Hematopoietic multipotent progenitor cell (in vitro differentiated cells): ENCODE results near the gene MARVELD1. TPM values are rescaled to one million over a fixed set of nuclear protein-coding genes. Genes with fewer than 3 reads are reported as not detected.

Source experiments
- DNase-seq, 3 donors: peaks; one replicate each; pipeline ENCODE4 v3.0.0-alpha.2; 2011 to 2015; ENCODE audit warnings: low read depth in 2 of 3, low spot score in 2 of 3
- total RNA-seq: library from RNA; depleted of rRNA; stranded (reverse); fragments of >200 nt; gene quantifications from one replicate; pipeline ENCODE4 v1.2.3, GENCODE V29; 2012

Gene MARVELD1
- total RNA-seq, 1 donor: 22.9 TPM

DNA sequence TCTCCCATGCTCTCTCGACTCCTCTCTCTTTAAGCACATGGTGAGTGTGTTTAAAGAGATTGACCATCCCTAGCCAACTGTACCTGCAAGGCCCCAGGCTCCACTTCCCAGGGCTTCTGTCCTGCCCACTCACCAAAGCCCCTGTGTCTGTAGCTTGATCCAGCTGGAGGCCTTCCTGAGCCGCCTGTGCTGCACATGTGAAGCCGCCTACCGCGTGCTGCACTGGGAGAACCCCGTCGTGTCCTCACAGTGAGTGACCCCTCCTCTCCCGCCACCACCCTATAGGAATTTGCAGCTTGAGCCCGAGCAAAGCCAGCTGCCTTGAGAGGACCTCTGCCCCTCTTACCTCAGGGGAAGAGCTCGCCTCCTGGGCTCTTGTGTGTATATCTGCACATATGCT, 34.6 kb downstream of the MARVELD1 start:
- no peak for DNase-seq

DNA sequence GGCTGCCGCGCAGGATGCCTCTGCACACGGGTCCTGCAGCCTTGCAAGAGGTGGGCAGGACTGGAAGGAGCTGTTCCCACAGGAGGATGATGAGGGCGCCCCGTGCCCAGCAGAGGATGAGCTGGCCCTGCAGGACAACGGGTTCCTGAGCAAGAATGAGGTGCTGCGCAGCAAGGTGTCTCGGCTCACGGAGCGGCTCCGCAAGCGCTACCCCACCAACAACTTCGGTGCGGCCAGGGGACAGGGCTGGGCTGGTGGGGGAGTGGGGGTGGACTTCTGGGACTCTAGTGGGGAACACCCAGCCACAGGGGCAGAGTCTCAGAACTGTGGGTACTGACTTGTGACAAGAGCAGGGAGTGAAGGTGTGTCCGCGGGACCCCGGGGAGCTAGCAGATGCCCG, 39.4 kb downstream of the MARVELD1 start:
- DNase-seq: no peak

DNA sequence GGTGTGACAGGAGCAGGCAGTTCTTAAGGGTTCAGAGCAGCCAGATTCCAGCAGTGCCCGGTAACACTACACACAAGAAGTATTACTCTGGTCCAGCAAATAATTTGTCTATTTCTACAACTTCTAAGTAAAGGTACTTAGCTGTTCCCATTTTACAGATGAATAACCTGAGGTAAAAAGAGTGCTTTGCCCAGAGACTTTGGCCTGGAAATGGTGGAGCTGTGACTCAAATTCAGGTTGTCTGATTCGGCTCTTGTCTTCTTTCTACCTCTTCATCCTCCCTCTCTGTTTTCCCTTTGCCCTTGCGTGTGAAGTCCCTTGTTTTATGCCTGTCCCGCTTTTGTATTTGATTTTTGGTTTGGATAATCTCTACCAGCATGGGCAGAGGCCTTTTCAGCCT, 41.2 kb downstream of the MARVELD1 start:
- no peak for DNase-seq

DNA sequence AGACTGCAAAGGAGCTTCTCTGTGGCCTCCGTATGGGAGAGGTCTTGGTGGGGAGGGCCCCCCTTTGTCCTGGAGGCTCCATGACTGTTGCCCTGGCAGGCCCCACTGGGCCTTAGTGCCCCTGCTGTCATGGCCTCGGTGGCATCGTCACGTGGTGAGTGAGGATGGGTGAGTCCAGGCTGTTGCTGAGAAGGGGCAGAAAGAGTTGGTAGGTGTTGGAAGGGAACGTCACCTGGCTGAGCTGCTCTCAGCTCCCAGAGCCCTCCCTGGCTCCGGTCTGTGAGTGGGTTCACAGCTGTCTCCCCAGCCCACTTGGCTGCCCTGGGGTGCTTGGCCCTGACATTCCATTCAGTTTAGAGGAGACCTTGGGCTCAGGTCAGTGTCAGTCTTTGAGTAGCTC, 42.2 kb downstream of the MARVELD1 start:
- no peak for DNase-seq

DNA sequence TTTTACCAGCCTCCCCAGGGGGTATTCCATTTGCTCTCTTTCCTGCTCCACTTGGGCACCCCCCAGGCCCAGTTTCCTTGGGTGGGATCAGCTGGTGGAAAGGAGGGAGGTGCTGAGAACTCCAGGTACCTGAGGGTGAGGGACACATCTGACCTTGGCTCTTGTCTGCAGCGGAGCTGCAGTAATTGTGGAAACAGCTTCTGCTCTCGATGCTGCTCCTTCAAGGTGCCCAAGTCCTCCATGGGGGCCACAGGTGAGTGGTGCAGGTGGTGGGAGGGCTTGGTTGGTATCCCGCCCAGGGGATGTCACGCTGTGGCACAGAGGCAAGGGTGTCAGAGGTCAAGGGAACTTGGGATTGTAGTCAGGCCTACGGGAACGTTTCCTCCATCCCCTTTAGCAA, 43.9 kb downstream of the MARVELD1 start:
- DNase-seq: no peak

DNA sequence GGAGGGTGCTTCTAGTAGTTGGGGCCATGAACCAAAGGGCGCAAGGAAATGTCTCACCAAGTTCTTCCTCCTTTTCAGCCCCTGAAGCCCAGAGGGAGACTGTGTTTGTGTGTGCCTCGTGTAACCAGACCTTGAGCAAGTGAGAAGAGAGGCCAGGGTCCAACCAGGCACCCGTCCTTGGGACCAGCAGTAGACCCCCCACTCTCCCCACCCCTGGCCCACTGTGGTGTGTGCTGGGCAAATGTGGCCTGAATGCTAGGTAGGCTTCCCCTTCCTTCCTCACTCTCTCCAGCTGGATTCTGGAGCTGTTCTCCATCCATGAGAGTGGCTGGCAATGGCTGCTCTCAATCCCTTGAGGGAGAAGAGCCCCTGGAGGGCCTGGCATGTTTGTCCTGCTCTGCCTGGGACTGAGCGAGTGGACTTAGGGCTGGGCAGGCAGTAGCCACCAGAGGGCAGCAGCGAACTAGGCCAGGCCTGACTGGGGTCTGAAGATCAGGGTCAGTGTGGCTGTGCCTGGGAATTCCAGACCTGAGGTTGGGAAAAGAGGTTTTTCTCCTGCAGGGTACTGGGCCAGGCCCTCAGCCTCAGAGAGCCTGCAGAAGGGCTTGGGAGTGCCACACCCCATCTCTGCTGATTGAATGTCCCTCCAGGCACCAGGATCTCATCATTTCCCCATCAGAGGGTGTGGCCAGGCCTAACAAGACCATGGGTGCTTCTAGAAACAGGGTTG, 45.8 kb downstream of the MARVELD1 start:
- DNase-seq: peak in 2 of 3 donors; percentile 40 to 63

DNA sequence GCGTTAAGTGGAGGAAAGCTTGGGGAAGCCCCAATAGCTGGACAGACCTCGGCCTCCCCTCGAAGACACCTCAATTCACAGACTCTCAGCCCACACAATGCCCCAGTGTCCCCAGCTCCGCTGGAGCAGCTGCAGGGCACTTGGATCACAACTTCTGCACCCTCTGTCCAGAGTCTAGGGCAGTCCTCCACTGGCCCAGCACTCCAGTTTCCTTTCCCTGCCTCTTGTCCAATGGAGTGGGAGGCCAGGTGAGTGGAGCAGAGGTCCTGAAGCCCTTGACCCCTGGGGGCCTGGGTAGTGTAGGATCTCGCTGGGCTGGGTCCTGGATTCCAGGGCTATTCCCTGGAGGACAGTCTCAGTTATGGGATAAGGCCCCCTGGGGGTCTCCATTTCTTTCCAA, 46.4 kb downstream of the MARVELD1 start:
- DNase-seq: no peak

DNA sequence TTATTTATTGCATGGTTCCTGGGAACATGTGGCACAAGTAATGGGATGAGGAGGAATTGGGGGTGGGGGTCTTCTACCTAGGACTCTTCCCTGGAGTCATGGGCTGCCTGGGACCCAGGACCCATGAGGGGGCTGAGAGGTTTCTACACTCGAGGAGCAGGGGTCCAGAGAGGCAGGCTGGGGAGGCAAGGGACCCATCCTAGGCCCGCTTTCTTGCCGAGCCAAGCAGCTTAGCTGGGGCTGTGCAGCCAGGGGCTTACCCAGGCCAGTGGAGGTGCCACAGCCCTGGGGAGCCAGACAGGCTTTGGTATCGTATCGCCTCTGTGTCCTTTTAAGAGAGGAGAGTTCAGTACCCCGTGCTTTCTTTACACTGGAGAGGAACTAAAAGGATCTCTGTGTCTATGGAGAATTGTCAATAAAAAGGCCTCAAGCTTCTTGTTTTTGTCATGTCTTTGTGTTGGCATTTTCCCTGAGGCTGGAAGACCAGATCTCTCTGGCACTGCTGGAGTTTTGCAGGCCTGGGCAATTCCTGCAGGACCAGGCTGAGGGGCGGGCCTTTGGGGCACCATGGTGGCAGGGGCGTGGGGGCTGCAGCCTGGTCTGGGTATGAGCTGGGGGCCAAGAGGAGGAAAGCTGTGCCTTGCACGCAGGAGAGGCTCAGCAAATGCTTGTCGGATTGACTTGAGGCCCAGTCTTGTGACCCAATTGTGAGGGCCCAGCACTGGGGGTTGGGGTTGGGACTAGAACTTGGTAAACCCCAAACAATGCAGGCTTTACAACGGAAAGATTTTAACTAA, 47.1 kb downstream of the MARVELD1 start:
- DNase-seq: no peak

DNA sequence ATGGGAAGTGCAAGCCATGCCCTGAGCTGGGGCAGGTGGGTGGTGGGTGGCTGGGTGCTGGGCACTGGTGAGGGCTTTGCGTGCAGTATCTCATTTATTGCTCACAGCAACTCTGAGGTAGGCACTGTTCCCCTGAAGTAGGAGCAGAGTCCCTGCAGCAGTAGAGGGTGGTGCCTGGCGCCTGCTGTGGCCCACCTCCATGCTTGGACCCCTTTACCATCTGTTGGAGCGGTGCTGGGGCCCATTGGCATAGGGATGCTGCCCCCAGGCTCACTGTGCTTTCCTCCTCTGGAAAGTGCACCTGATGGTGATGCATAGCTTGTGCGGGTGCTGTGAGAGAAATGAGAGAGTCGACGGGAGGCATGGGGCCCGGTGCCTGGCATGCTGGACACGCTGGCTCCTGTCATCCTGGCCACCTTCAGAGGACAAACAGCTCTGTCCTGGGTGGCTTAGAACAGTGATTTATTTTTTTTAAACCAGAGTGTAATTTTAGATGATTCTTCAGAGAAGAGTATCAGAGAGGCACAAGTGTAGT, 47.9 kb downstream of the MARVELD1 start:
- DNase-seq: no peak

DNA sequence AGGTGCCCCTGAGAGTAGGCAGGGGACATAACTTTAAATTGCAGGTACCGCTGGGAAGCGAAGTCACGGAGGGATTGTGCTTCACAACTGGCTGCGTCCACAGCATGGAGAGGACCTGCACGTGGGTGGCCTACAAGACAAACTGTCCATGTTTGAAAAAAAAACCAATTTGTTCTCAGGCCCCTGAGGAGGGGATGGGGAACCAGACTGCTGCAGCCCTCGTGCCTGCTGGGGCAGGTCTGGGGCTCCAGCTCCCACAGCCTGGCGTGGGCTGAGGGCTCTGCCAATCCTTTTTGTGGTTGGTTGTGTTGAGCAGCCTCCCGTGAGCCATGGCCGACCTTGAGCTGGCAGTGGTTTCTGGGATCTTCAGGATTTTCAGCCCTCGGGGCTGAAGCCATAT, 48.5 kb downstream of the MARVELD1 start:
- DNase-seq: no peak

DNA sequence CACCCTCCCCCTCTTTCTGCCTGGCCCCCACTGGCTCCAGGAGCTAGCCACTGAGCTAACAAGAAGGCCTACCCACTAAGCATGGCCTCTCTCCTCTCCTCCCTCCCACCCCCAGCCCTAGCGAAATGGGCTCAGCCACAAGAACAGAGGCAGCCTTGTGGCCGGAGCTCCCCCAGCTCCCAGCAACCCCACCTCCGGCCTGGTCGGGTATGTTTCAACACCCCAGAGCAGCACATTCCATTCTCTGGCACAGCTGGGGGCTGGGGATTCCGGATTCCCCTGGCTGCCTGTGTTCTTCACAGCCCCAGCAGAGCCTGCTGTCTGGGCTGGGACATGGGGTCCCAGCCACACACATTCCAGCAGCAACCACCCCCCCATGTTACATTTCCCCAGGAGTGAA, 49.3 kb downstream of the MARVELD1 start:
- no peak for DNase-seq

DNA sequence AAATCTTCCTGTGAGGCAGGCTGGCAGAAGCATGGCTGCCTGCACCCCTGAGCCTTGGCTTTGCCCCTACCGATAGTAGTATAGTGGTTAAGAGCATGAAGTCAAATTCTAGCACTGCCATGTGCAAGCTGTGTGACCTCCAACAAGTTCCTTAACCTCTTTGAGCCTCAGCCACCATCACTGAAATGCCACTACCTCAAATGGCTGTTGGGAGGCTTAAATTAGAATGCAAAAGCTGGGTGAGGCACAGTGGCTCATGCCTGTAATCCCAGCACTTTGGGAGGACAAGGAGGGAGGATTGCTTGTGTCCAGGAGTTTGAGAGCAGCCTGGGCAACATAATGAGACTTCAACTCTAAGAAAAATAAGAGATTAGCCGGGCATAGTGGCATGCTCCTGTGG, 49.9 kb downstream of the MARVELD1 start:
- no peak for DNase-seq

DNA sequence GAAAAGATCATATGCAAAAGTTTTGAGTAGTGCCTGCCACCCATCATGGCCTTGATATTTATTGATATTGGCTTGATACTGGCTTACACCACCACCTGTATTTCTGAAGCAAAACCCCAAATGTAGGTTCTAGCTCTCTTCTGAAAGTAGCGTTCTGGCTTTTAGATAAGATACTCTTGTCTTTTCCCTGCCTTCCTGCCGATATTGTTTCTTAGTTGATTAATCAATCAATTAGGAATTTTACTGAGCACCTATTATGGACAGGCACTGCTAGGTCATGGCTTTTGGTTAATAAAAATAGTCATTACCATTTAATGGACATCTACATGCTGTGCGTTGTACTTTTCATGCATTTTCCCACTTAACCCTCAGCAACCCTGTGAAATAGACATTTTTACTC, 50.4 kb downstream of the MARVELD1 start:
- DNase-seq: no peak

DNA sequence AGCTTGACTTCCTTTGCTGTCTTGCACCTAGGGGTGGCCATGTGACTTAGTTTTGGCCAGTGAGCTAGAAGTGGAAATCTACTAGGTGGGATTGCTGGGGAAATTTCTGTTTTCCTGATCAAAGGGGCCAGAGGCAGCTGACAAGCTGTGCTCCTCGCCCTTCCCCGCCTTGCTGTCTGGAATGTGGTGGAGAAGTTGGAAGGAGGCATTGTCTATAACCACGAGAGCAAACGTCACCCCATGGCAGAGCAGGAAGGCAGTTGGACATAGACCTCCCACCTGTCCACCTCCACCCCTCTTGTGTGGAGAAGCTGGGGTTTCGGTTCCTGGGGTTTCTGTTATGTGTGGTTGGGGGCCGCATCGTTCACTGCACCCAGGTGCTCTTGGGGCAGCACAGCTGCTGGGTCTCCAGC, 51.0 kb downstream of the MARVELD1 start:
- no peak for DNase-seq

DNA sequence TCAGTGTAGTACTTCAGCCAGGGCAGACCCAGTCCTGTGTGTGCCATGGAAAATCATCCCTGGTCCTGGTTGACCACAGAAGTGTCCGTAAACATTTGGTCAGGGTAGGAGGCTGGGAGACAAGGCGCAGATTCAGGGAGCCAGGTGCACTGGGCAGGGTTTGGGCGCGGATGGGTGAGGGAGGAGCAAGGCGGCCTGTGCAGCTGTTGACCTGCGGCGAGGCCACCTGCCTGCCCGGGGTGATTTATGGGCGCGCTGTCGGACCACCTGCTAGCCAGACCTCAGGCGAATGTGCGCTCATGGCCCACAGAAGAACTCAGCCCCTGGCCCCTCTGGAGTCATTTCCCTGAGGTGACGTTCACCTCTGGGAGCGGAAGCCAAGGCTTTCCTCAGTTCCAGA, 51.7 kb downstream of the MARVELD1 start:
- DNase-seq: no peak

DNA sequence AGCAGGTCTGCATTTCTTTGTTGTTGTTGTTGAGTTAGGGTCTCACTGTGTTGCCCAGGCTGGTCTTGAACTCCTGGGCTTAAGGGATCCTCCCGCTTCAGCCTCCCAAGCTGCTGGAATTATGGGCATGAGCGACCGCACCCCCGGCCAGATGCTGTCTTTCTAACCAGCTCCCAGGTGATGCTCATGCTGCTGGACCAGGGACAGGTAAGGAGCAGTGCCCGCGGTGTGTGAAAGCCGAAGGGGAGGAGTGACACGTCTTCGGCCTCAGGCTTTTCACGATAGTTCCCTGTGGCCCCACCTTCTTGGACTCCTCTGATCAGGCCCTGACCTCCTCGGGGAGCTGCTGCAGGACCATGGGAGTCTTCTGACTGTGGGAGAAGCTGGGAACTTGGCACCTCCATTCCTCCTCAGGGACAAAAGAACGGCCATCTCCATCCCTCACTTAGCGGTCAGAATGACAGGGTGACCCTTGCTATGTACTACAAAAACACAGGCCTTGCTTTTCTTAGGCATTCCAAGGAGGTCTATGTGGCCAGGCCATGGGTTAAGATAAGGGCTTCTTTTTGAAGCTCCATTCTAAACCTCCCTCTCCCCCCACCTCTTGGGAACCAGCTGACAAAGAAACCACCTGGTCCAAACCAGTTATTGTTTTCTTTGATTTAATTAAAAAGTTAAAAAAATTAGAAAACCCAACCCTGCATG, 52.7 kb downstream of the MARVELD1 start:
- DNase-seq: no peak

DNA sequence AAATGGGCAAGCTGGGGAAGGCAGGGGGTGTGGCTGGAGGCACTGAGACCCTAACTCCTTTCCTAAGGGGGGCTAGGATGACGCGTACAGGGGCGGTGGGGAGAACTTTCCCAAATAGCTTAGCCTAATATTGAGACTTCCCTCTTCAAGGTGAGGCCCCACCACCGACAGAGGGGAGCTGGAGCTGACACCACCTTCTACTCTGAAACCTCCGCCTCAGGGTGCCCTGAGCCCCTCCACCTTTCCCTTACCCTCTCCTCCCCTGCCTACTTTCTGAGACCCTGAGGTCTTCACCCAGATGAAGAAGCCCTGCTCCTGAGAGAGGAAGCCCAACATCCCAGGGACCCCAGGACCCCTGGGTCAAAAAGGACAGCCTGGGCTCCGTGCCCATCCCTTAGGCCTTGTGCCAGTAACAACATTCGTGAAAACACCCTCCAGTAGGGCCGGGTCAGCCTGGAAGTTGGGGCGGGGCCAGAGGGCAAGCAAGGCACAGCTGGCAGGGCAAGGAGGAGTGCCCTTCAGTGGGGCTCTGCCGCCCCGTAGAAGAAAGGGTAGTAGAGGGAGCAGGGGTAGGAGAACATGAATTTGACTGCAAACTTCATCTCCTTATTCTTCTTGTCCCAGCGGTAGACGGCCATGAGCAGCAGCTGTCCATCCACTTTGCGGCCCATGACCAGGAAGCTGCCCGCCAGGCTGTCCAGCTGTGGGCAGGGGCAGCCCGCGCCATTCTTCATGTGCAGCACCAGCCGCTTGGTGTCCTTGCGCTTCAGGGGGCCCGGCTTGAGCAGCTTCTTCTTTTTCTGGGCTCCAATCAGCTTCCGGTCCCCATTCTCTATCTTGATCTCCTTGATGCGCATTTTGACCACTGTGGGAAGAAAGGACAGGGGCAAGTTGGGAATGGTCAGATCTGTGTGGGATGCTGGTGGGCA, 53.7 kb downstream of the MARVELD1 start:
- no peak for DNase-seq
